IMR-90 (cell line): ENCODE measurements around the gene TIFAB. TPM values are rescaled to one million over a fixed set of nuclear protein-coding genes. Genes with fewer than 3 reads are reported as not detected.

Experiments
- ATAC-seq: fragments of 200-7000 bp; cut with Tn5 transposase; 2 replicates; pipeline ENCODE4 v1.9.1; 2020; ENCODE audit warnings: low read depth, mild to moderate bottlenecking, moderate library complexity
- BruUV-seq: library from RNA; stranded (reverse); fragments of 400-500 nt; replicated peaks from 2 replicates; lab custom pipeline; 2021; lab: Mats Ljungman, UMichigan
- CTCF ChIA-PET: fragments of 300-600 bp; formaldehyde crosslinking; extraction: SDS; loops from one replicate; lab custom pipeline; 2021; ENCODE audit warnings: antibody characterized with exemption; lab: Yijun Ruan, JAX
- POLR2A ChIA-PET: fragments of 300-600 bp; sonication (Branson Sonifier 250); formaldehyde crosslinking; loops from one replicate; lab custom pipeline; 2022; ENCODE audit warnings: antibody characterized with exemption; ENCODE audit not compliant: unreplicated experiment; lab: Charles Lee
- DNase-seq: peaks from one replicate; pipeline ENCODE4 v3.0.0; 2013
- H2AFZ ChIP-seq: replicated peaks from 2 replicates; pipeline ENCODE3; 2013; ENCODE audit warnings: low read length, mild to moderate bottlenecking; ENCODE audit not compliant: poor library complexity
- H2AK5ac ChIP-seq: 2 replicates; pipeline ENCODE4 v1.6.1; 2013; ENCODE audit warnings: low read depth, low read length, inconsistent platforms
- H2AK9ac ChIP-seq: replicated peaks from 2 replicates; pipeline ENCODE3; 2013; ENCODE audit warnings: mild to moderate bottlenecking, low read depth, low read length, moderate library complexity; ENCODE audit not compliant: poor library complexity
- H2BK120ac ChIP-seq: 2 replicates; pipeline ENCODE4 v1.6.1; 2013; ENCODE audit warnings: low read depth, low read length, inconsistent platforms
- H2BK15ac ChIP-seq: 3 replicates; pipeline ENCODE4 v1.6.1; 2013; ENCODE audit warnings: low read depth, low read length, inconsistent platforms
- H2BK20ac ChIP-seq: 2 replicates; pipeline ENCODE4 v1.6.1; 2013; ENCODE audit warnings: low read depth, mild to moderate bottlenecking, inconsistent platforms, low read length, moderate library complexity
- H2BK5ac ChIP-seq: 2 replicates; pipeline ENCODE4 v1.6.1; 2013; ENCODE audit warnings: mild to moderate bottlenecking, low read depth, low read length, inconsistent platforms; ENCODE audit not compliant: poor library complexity, severe bottlenecking
- H3K14ac ChIP-seq: replicated peaks from 2 replicates; pipeline ENCODE4 v1.6.1; 2013; ENCODE audit warnings: low read depth, low read length, inconsistent platforms
- H3K18ac ChIP-seq: 2 replicates; pipeline ENCODE4 v1.6.1; 2013; ENCODE audit warnings: low read depth, low read length, control low read depth
- H3K23ac ChIP-seq: 2 replicates; pipeline ENCODE4 v1.6.1; 2013; ENCODE audit warnings: low read depth, low read length, inconsistent platforms
- H3K27ac ChIP-seq: 2 replicates; pipeline ENCODE4 v1.5.1; 2013; ENCODE audit warnings: mild to moderate bottlenecking, control low read depth, low read length; ENCODE audit not compliant: insufficient read depth
- H3K27me3 ChIP-seq: 2 replicates; pipeline ENCODE4 v1.6.1; 2013; ENCODE audit warnings: low read length; ENCODE audit not compliant: control insufficient read depth, insufficient read depth
- H3K36me3 ChIP-seq: 2 replicates; pipeline ENCODE4 v1.6.1; 2013; ENCODE audit warnings: low read length, mixed read lengths; ENCODE audit not compliant: control insufficient read depth, insufficient read depth
- H3K4ac ChIP-seq: 2 replicates; pipeline ENCODE4 v1.6.1; 2013; ENCODE audit warnings: low read depth, low read length, inconsistent platforms
- H3K4me1 ChIP-seq: 2 replicates; pipeline ENCODE4 v1.6.1; 2013; ENCODE audit warnings: low read length, mixed read lengths; ENCODE audit not compliant: control insufficient read depth, insufficient read depth
- H3K4me2 ChIP-seq: 2 replicates; pipeline ENCODE4 v1.6.1; 2013; ENCODE audit warnings: low read depth, mild to moderate bottlenecking, control low read depth, low read length, moderate library complexity
- H3K4me3 ChIP-seq: 2 replicates; pipeline ENCODE4 v1.5.1; 2013; ENCODE audit warnings: low read depth, mild to moderate bottlenecking, control low read depth, low read length, moderate library complexity; ENCODE audit not compliant: insufficient read depth
- H3K56ac ChIP-seq: 2 replicates; pipeline ENCODE4 v1.6.1; 2013; ENCODE audit warnings: low read length, inconsistent platforms; ENCODE audit not compliant: insufficient read depth; ENCODE audit errors: extremely low read depth
- H3K79me1 ChIP-seq, 2 experiments: 2 replicates each; pipeline ENCODE4 v1.6.1; 2013; ENCODE audit warnings: low read length in 2 of 2, inconsistent platforms in 1 of 2, low read depth in 1 of 2
- H3K9ac ChIP-seq: 2 replicates; pipeline ENCODE4 v1.6.1; 2013; ENCODE audit warnings: low read depth, low read length, control low read depth
- H3K9me1 ChIP-seq: 2 replicates; pipeline ENCODE4 v1.6.1; 2013; ENCODE audit warnings: low read length, inconsistent platforms; ENCODE audit not compliant: insufficient read depth
- H3K9me3 ChIP-seq: 2 replicates; pipeline ENCODE4 v1.6.1; 2013; ENCODE audit warnings: low read length; ENCODE audit not compliant: control insufficient read depth, insufficient read depth
- H4K20me1 ChIP-seq: 2 replicates; pipeline ENCODE4 v1.6.1; 2013; ENCODE audit warnings: low read length, inconsistent platforms; ENCODE audit not compliant: insufficient read depth
- H4K5ac ChIP-seq: 2 replicates; pipeline ENCODE4 v1.6.1; 2013; ENCODE audit warnings: mild to moderate bottlenecking, low read depth, low read length, control low read depth
- H4K8ac ChIP-seq, 2 experiments: 2 replicates each; pipeline ENCODE4 v1.6.1; 2013; ENCODE audit warnings: low read depth in 2 of 2, low read length in 2 of 2, control low read depth in 1 of 2, inconsistent platforms in 1 of 2
- H4K91ac ChIP-seq: 2 replicates; pipeline ENCODE4 v1.6.1; 2013; ENCODE audit warnings: low read depth, low read length, inconsistent platforms; ENCODE audit not compliant: insufficient read depth
- MAZ ChIP-seq: IDR thresholded peaks from 2 replicates; pipeline ENCODE4 v1.6.1; 2012; ENCODE audit warnings: low read depth, mild to moderate bottlenecking, low read length, improper control_type of control experiment, moderate library complexity, borderline replicate concordance
- RCOR1 ChIP-seq: IDR thresholded peaks from 2 replicates; pipeline ENCODE4 v1.6.1; 2012; ENCODE audit warnings: mild to moderate bottlenecking, low read length, improper control_type of control experiment; ENCODE audit not compliant: insufficient replicate concordance
- WGBS, 2 experiments: methylation state at CpG; one replicate each; pipeline versions ENCODE4 v1.1.5 to v1.1.7; 2013; ENCODE audit warnings: missing lambda C conversion rate in 2 of 2; ENCODE audit not compliant: insufficient read length in 1 of 2; ENCODE audit errors: extremely low coverage in 2 of 2; 5-methylcytosine and 5-hydroxymethylcytosine counted together
- dilution Hi-C: fragments of 300-500 bp; cut with HindIII; formaldehyde crosslinking; loops from one replicate; pipeline ENCODE4 v1.14.3; 2018; ENCODE audit warnings: low sequenced_read_pairs; ENCODE audit not compliant: unreplicated experiment
- in situ Hi-C: fragments of 300-500 bp; cut with MboI; formaldehyde crosslinking; loops from 3 replicates; pipeline ENCODE4 v1.14.3; 2019; ENCODE audit warnings: low sequenced_read_pairs, inconsistent platforms, mixed read lengths
- intact Hi-C: fragments of 100-400 bp; cut with micrococcal nuclease; formaldehyde crosslinking; loops from 2 replicates; pipeline ENCODE4 v1.10.0; 2022
- polyA plus RNA-seq, 3 experiments: library from polyadenylated mRNA; depleted of rRNA; stranded (reverse); fragments of >200 nt; gene quantifications; 2 replicates each; pipeline ENCODE4 v1.2.3, GENCODE V29; 2012; ENCODE audit warnings: low replicate concordance in 1 of 3
- total RNA-seq: library from RNA; depleted of rRNA; stranded (reverse); fragments of >200 nt; gene quantifications from 2 replicates; pipeline ENCODE4 v1.2.3, GENCODE V29; 2012

The TIFAB gene
- total and polyA plus RNA-seq, 2 of the 4 experiments (the other 2 are of a cell fraction): not detected

DNA sequence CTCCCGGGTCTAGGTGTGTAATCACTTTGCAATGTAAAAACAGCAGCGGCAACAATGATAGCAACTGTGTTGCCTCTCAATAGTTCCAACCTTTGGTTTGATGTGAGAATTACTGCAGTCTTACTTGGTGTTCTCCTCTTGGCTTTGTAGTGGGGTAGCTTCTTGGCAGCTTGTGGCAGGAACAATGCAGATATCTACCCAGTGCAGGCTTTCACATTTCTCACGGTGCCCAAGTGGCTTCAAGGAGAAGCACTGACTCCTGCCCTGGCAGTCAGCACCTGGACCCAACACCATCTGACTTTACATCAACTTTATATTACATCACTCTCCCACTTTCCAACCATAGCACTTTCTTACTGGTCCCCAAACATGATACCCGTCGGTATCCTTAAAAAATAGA is 28.4 kb upstream of the TIFAB start:
- Histone ChIP-seq H2BK20ac (no peak overlapping the region), H3K23ac (no peak overlapping the region), H4K8ac (no peak overlapping the region), H3K18ac (no peak overlapping the region), H2AK9ac (no peak overlapping the region), H3K27ac (no peak overlapping the region), H3K9ac (no peak overlapping the region), H2BK120ac (no peak overlapping the region), H3K4me3 (no peak overlapping the region), H4K5ac (no peak overlapping the region), H4K91ac (no peak overlapping the region), H3K9me3 (no peaks in the 10 kb centered on the region), H2AK5ac (no peak overlapping the region), H2AFZ (no peak overlapping the region), H3K4ac (no peak overlapping the region), H3K9me1 (peaks cover 5% of the 10 kb centered on the region; the same call in 1 of the 2 replicates), H3K36me3 (no peaks in the 10 kb centered on the region), H4K20me1 (no peaks in the 10 kb centered on the region; the same call in 1 of the 2 replicates), H3K27me3 (peaks cover 64% of the 10 kb centered on the region), H3K79me1 (no peaks in the 10 kb centered on the region), H3K56ac (no peak overlapping the region), H3K4me1 (no peaks in the 10 kb centered on the region), H2BK15ac (no peak overlapping the region), H3K14ac (no peak overlapping the region), H3K4me2 (no peak overlapping the region), H2BK5ac (no peak overlapping the region)
- no peak for TF ChIP-seq RCOR1
- TF ChIP-seq MAZ: no peak
- 83% methylated on average over 1 of the region's 5 CpGs; no CpG with 5 or more reads in 1 of the 2 experiments for WGBS, 2 experiments
- in situ Hi-C loops: no loop called here
- BruUV-seq: no TSS peak
- dilution Hi-C loops: no loop called here
- CTCF ChIA-PET: interaction anchor here (2.1 kb wide), 1 partner anchor 15 kb away, joined by 6 read pairs; no protein-coding TSS in a partner anchor
- intact Hi-C loops: no loop called here
- ATAC-seq (no peak), DNase-seq (no peak)
- POLR2A ChIA-PET: no interaction called here
